GM21529 (cell line): ENCODE data around the gene CRYGN.

ENCODE experiments used
- ATAC-seq: cut with Tn5 transposase; IDR thresholded peaks from one replicate; pipeline ENCODE4 v1.9.1; 2021; ENCODE audit not compliant: unreplicated experiment

Gene CRYGN

DNA sequence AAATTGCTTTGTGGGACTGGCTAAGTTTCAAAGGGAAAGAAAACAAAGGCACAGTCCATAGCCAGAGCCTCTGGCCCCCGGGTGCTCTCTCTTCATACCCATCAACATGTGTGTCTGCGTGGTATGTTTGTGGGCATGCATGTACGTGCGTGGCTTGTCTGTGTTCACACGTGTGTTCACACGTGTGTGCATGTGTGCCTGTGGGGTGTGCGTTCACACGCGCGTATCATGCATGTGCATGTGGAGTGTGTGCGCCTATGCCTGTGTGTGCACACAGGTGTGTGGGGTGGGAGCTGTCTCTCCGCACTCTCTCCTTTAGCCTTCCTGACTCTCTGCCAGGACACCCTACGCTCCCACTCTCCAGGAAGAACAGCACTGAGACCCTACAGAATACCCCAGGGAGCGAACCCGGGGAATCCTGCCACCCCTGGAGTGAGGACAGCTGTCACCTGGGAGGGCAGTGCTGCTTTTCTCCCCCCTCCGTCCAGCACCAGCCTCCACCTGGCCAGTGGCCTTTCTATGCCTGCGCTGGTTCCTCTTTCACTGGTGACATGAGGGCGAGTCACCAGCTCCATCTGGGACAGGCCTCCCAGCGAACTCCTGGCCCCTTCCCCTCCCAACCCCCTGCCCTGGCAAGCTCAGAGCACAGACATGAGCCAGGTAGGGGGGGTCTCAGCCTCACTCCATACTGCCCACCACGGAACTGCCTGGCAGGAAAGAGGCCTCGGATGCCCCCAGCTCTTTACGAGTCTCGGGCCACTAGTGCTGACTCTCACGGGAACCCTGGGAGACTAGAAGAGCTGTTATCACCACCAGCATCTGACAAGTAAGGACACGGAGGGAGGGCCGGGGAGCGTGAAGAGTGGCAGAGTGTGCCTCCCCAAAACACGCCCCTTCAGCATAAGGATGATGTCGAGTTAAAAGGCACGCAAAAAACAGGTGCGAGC lies 46.6 kb downstream of the CRYGN start:
- no peak for ATAC-seq

GRCh38 chr7:151392426-151392825 lies 47.5 kb downstream of the CRYGN start:
- ATAC-seq: no peak

DNA sequence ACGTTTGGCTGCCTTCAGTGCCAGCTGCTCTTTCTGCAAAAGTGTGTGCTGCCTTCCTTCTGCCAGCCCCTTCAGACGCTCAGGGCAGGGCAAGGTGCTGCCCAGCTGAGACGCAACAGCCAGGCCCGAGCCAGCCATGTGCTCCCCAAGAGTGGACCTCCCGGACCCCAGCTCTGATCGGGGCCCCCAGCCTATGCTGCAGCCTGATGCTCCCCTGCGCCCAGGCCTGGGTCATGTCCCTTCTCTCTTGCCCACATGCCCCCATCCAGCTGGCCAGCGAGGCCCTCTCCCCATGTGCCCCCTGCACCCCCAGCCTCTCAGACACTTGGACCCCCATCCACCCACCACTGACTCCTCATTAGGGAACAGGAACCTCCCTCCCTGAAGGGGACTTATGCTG lies 47.9 kb downstream of the CRYGN start:
- ATAC-seq: no peak

- no peak for ATAC-seq
These were observed 48.6 kb downstream of the CRYGN start for GRCh38 chr7:151391358-151391730.

GRCh38 chr7:151390598-151391357 lies 49.2 kb downstream of the CRYGN start:
- ATAC-seq: no peak

- ATAC-seq: no peak
These were observed 50.0 kb downstream of the CRYGN start for GRCh38 chr7:151389768-151390597.

DNA sequence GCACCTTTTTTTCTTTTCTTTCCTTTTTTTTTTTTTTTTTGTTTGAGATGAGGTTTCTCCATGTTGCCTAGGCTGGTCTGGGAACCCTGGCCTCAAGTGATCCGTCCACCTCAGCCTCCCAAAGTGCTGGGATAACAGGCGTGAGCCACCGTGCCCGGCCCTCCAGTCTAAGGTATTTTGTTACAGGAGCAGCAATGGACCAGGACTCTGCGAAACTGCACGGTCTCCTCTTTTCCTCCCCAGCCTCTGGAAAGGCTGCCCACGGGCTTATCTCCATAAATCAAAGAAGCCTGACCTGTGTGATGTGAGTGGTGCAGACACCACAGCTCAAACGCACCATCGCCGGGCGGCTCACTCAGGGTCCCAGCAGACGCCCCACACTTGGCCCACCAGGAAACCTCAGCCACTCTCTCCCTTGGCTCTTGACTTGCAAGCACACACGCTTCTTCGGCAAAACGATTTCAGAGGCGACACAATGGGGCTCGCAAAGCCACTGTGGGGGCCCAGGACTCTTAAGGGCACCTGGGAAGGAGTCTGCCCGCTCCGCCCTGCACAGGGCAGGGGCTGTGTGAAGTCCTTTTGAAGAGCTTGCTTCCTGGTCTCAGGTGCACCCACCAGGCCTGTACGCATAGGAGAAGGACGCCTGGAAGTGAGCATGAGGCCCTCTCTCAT lies 50.7 kb downstream of the CRYGN start:
- no peak for ATAC-seq

GRCh38 chr7:151388430-151388829 lies 51.5 kb downstream of the CRYGN start:
- ATAC-seq: no peak

DNA sequence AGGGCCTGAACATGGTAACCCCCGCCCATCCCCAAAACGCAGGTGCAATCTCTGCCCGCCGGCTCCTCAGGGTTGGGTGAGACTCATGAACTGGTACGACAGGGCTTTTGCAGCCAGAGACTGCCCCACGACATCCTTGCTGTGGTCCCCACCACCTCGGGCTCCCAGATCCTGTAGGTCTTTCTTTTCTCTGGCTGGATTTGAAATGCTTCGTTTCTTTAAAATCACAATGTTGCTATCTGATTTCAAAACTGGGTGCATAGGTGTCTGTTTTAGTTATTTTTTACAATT lies 52.0 kb downstream of the CRYGN start:
- no peak for ATAC-seq

DNA sequence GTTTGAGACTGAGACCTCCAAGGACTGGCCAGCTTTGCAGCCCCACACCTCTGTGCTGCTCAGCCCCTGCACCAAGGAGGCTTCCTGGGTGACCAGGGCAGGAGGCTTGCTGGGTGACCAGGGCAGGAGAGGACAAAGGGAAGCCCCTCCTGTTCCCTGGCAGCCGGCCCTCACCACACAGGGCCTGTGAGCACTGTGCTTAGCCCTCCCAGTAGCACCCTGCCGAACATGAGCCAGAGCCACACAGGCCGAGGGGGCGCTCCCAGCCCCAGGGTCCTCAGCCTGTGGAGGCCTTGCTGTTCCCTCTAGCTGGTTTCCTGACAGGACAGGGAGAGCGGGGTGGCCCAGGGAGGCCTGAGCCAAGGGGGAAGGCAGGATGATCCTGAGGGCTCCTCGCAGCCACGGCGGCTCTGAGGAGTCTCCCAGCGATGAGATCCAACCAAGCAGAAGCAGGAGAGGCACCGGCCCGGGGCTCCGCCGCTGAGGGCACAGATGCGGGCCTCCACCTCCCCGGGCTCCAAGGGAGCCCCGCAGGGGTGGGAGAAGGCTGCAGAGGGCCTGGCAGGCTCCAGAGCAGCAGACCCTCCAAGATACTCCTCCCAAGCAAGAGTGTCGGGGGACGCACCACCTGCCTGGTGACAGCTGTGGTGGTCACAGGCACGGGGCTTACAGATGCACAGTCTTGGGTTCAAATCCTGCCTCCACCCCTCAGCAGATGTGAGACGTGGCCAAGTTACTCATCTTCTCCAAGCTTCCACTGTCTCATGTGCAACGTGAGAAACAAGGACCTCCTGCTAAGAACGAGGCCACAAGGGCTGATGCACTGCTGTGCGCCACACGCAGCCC lies 52.6 kb downstream of the CRYGN start:
- no peak for ATAC-seq

- ATAC-seq: no peak
These were observed 53.4 kb downstream of the CRYGN start for GRCh38 chr7:151386301-151387160.

- no peak for ATAC-seq
These were observed 54.2 kb downstream of the CRYGN start for GRCh38 chr7:151385626-151386300.

- ATAC-seq: no peak
These were observed 54.9 kb downstream of the CRYGN start for GRCh38 chr7:151384776-151385625.

DNA sequence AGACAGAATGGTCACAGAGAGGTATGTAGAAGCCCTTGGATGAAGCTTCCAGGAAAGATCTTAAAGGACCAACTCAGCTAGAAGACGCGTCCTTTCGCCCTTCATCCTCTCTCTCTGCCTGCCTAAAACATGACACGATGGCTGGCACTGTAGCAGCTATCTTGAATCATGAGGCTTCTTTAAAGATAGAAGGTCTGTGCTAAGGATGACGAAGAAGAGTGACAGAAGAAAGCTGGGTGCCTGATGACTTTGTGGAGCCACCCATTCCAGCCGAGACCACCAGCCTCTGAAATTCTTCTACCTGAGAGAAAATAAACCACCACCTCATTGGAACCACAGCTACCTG lies 55.6 kb downstream of the CRYGN start:
- ATAC-seq: no peak

DNA sequence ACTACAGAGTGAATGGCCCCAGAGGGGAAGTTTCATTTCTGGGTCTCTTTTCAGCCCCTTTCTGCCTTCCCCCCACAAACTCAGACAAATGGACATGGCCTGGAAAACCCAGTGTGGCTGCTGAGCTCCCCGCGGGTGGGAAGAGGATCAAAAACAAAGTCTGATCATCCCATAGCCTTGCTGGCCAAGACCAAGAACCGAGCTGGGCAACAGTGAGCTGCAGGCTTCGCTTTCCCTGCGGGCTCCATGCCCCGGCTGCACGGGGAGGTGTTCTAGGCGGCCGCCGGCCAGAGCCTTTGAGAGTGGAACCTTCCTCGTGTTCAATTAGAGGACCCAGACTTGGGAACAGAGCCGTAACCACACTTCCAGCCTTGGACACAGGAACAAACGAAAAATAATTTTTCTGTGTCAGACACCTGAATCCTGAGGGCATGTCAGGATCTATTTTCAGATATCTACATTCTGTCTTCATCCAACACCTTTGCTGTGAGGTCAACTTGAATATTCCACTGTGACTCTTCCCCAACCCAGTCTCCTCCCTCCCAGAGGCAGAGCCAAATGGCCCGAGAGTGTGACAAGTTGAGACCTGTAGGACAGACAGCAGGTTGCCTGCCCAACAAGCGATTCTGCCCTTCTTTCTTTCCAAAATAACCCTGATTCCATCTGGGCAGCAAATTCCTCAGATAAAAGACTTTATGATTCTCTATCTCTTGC lies 56.1 kb downstream of the CRYGN start:
- ATAC-seq: no peak

DNA sequence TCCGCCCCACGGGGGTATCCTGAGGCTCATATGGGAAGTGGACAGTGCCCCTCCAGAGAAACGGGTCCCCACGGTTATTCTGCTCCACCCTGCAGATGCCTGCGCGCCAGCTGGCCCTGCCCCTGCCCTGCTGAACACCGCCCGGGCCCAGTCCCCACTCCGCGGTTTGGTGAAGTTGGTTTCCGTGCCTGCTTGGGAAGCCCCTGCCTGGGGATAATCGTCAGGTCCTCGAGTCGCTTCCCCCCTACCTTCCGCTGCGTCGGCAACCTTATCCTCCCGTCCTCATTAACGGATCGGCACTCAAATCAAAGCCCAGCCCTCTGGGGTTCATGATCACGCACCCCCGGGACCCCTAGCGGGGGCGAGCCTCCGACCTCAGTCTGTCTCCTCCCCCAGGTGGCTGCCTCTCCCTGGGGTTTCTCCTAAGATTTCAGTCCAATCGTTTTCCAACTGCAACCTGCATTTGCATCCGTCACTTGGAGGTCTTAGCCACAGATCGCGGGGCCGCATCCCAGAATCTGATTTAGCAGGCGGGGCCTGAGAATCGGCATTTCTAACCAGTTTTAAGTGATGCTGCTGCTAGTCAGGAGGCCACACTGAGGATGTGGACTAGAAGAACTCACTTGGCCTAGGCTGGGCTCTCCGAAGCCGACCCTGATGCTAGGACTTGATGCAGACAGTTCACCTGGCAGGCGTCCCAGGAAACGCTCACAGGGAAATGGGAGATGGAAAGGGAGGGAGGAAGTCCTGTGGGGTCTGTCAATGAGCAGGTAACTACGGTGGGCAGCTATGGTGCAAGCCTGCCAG lies 57.7 kb downstream of the CRYGN start:
- ATAC-seq: no peak
